Ureter (tissue), 1 donor: ENCODE results near the gene DDX51. TPM values are rescaled to one million over a fixed set of nuclear protein-coding genes. Genes with fewer than 3 reads are reported as not detected.
"Not testable (repeated sequence)": the region's sequence is repeated elsewhere in the genome, so short reads cannot be mapped to it uniquely, and the experiment has no call there.

Source experiments
- DNase-seq: peaks from one replicate; pipeline ENCODE4 v3.0.0-alpha.2; 2020; ENCODE audit warnings: low spot score
- total RNA-seq: library from RNA; stranded (reverse); gene quantifications from one replicate; pipeline ENCODE4 v1.2.4, GENCODE V29; 2023
- donor health status: DM: yes; HTN: yes; CAD: no.

Gene DDX51
- total RNA-seq, 1 donor from 2014 or later: 28.7 TPM

DNA sequence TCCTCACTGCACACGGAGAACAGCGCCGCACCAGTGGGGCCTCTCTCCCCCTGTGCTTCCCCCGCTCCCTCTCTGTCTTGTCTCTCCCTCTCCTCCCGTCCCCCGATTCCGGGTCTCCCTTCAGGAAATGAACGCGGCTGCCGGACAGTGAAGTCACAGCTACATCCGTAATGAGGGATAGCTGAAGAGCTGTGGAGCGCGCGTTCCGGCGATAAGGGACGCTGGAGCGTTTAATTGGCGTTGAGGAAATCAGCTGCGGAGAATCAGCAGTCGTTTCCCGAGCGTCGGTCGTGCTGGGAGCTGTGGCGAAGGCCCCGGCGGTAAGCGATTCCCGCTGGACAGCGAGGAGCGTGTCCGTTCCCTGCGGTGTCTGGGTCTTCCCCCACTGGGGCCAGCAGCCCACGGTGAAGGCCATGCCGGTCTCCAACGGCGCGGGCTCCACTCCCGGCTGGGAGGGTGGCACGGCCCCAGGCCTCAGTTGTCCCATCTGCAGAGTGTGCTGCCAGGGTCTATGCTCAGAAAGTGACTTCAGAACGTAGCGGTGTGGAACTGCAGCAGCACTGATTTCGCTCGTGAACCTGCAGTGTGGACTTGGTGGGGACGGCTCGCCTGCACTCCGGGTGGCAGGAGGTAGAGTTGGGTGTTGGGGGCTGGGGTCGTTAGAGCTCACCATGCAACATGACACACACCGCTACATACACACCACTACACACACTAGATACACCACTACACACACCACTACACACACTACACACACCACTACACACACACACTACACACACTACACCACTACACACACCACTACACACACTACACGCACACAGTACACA lies 11.0 kb upstream of the DDX51 start:
- DNase-seq: no peak

DNA sequence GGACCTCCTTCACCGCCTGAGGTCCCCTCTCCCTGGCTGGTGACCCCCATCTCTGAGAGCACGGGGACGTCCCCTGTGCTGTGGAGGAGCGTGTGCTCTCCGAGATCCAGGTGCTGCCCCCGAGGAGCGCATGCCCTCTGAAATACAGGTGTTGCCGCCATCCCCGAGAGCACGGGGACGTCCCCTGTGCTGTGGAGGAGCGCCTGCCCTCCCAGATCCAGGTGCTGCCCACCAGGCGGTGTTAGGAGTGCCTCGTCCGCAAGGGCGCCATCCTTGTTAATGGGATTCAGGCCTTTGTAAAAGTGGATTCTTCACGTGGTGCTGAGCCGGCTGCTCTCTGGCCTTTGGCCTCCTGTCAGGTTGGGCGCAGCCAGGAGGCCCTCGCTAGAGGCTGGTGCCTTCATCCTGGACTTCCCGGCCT lies 10.2 kb upstream of the DDX51 start:
- DNase-seq: no peak

DNA sequence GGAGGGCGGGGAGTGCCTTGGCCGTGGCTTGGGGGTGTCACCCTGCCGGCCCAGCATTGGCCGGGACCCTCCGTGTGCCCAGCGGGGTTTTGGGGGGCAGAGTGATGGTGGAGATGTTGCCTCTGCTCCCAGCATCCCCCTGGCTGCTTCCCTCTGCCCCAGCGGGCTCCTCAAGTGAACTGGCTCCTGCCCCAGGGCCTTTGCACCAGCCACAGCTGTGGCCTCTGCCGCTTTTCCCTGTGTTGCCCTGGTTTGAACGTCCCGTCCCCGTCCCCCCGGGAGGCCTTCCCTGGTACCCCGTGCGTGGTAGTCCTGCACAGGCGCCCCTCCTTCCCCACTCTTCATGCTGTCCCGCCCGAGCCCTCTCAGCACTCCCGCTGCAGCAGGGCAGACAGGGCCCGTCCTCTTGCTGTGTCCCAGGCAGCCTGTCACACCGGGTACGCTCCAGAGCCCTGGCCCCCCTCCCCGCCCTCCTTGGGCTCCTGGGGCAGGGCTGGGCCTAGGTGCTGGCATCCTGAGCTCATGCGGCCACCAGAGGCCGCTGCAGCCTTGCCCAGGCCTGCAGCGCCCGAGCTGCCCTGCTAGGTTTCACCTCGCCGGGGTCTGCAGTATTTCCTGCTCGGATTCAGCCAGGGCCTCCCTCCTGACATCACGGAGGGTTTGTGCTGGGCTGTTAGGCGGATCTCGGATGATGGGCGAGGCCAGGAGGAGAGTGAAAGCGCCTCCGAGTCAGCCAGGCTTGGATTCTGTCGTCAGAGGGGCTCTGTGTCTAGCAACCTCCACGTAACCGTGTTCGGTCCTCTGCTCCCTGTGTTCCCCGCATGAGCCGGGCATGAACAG lies 9.6 kb upstream of the DDX51 start:
- no peak for DNase-seq

DNA sequence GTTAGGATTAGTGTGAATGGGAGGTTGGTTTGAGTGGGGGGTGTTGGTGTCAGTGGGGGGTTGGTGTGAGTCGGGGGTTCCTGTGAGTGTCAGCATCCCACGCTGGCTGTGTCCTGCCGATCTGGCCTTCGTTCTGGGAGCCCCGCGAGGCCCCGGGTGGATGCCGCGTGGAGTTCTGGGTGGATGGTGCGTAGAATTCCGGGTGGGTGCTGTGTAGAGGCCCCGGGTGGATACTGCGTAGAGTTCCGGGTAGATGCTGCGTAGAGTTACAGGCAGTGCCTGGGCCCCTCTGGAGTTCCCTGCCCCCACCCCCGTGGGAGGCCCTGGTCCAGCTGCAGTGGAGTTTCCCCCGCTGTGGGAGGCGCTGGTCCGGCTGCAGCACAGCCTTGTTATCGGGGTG lies 8.8 kb upstream of the DDX51 start:
- DNase-seq: no peak

DNA sequence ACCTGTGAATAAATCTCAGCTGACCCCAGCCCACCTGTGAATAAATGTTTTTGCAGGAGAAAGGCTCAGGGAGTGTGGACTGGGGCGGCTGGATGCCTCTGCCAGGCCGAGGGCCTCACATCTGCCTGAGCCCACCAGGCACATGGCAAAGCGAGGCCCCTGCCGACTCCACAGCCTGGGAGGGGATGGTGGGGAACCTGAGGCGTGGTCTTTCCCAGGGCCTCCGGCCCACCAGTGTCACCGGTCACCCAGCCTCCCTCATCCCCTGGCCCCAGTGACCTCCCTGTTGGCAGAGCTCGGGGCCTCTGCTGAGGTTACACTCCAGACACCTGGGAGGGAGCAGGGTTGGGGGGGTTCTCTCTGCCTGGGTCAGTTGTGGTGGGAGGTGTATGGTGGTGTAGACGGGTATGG lies 8.3 kb upstream of the DDX51 start:
- no peak for DNase-seq

DNA sequence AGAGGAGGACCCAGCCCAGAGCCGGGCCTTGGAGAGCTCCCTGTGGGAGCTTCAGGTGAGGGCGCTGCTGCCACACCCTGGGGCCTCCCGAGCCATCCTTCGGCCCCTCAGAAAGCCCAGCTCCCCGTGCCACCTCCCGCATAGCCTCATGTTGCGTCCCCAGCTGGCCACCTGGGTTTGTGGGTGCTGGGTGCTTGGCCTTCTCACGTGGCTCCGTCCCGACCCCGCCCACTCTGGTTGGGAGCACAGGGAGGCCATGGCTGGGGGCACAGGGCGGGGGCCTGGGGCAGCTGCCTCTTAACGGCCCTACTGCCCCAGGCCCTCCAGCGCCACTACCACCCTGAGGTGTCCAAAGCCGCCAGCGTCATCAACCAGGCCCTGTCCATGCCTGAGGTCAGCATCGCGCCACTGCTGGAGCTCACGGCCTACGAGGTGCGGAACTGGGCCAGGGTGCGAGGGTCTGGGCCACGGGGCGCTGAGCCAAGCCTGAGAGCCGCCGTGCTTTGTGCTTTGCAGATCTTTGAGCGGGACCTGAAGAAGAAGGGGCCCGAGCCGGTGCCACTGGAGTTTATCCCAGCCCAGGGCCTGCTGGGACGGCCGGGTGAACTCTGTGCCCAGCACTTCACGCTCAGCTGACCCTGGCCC lies 7.8 kb upstream of the DDX51 start:
- no peak for DNase-seq

DNA sequence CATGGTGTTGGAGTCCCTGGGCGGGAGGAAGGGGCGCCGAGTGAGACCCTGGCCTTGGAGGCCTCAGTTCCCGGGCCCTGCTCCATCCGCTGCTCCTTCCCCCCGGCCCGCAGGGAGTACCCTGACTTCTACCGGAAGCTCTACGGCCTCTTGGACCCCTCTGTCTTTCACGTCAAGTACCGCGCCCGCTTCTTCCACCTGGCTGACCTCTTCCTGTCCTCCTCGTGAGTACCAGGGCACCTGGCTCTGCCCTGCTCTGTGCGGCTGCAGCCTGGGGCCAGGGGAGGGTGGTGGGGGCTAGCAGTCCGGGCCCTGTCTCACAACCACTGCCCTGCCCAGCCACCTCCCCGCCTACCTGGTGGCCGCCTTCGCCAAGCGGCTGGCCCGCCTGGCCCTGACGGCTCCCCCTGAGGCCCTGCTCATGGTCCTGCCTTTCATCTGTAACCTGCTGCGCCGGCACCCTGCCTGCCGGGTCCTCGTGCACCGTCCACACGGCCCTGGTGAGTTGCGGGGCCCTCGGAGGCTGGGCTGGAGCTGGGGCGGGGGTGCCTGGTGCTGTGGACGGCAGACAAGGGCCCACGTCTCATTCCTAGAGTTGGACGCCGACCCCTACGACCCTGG lies 7.1 kb upstream of the DDX51 start:
- DNase-seq: no peak

DNA sequence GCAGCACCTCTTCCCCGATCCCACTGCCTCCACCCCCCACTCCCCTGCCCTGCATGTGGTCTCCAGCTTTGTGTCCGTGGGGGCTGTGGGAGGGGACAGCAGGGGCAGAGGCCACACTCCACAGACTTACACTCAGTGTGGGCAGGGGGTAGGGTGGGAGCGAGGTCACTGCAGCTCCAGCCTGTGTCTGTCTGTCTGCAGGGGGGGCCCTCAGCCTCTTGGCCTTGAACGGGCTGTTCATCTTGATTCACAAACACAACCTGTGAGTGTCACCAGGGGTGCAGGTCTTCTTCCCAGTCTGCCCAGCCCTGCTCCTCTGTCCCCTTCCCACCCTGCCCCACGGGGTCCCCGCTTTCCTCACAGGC lies 6.6 kb upstream of the DDX51 start:
- DNase-seq: no peak

DNA sequence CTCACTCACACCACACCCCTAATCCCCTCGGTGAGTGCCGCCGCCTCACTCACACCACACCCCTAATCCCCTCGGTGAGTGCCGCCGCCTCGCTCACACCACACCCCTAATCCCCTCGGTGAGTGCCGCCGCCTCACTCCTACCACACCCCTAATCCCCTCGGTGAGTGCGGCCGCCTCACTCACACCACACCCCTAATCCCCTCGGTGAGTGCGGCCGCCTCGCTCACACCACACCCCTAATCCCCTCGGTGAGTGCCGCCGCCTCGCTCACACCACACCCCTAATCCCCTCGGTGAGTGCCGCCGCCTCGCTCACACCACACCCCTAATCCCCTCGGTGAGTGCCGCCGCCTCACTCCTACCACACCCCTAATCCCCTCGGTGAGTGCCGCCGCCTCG lies 5.4 kb upstream of the DDX51 start:
- not testable (repeated sequence) for DNase-seq

DNA sequence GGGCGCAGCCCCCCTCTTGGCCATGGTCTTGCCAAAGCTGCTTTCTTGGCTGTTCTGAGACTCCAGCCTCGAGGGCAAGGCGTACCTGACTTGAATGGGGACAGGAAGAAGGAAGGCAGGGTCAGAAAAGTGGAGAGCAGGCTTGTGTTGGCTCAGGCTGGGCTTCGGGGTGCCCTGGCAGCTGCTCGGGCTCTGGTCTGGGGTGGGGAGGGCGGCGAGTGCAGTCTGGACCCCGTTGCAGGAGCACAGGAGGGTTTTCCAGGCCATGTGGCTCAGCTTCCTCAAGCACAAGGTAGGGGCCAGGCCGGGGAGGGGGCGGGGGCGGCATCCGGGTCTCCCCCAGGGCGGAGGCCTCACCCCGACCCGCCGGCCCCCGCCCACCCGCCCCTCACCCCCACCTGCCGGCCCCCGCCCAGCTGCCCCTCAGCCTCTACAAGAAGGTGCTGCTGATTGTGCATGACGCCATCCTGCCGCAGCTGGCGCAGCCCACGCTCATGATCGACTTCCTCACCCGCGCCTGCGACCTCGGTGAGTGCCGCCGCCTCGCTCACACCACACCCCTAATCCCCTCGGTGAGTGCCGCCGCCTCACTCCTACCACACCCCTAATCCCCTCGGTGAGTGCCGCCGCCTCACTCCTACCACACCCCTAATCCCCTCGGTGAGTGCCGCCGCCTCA lies 4.4 kb upstream of the DDX51 start:
- DNase-seq: no peak

DNA sequence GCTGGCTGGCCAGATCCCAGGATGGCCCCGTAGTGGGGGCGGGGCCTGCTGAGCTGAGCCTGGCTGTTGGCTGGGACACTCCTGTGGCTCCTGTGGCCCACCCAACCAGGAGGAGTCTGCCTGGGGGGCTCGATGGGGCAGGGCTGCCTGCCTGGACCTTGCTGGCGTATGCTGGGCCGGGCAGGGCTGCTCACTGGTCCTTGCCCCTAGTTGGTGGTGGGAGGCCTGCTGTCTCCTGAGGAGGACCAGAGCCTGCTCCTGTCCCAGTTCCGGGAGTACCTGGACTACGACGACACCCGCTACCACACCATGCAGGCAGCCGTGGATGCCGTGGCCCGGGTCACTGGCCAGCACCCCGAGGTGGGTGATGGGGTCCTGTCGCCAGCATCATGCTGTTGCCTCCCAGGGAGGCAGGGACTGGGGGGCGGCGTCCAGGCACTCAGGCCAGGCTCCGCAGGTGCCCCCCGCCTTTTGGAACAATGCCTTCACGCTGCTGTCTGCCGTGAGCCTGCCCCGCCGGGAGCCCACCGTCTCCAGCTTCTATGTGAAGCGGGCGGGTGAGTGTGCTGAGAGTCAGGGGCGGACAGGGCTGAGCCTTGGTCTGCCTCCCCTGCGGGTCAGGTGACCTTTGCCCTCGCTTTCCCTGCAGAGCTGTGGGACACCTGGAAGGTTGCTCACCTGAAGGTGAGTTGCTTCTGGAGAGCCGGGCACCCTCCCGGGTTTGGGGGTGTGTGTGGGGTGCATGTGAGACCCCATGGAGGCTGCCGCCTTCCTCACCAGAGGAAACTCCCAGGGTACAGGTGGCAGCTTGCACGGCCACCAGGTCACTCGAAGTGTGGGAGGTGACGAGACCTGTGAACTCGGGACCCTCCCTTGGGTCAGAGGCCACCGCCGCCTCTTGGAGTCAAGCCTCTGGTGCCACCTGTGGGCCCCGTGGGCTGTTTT lies 3.6 kb upstream of the DDX51 start:
- DNase-seq: peak; percentile 40

DNA sequence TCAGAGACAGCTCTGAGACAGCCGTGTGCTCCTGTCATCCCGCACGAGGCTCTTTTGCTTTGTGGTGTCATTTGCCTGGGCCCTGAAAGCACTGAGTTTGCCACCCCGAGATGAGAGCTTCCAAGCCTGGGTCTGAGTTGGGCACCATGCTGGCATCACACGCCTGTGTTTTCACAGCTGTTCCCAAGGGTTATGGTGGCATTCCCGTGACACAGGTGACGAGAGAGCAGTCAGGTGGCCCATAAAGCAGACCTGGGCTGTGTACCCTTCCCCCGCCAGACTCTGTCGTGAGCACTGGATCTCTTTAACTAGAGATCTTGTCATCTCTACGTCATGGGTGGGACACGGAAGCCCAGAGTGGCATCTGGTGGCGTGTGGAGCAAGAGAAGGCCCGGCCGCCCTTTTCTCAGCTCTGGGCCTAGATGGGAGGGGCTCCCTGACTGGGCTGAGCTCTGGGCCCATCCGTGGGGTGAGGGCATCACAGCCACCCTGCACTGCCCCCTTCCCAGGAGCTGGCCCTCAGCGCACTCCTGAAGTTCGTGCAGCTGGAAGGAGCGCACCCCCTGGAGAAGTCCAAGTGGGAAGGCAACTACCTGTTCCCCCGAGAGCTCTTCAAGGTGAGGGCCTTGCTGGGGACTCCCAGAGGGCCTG lies 2.8 kb upstream of the DDX51 start:
- no peak for DNase-seq

DNA sequence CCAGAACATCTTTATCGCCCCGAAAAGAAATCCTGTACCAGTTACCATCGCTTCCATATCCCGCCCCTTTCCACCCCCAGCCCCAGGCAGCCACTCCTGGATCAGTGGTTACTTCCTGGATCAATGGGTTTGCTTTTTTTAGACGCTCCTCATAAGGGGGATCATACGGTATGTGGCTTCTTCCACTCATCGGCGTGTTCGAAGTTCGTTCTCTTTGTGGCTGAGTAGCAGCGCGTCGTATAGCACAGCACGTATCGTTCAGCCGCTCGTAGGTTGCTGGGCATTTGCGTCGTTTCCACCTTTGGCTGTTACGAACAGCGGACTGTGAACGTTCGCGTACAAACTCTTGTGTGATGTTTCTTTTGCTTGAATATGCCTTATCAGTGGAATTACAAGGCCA lies 2.0 kb upstream of the DDX51 start:
- no peak for DNase-seq

DNA sequence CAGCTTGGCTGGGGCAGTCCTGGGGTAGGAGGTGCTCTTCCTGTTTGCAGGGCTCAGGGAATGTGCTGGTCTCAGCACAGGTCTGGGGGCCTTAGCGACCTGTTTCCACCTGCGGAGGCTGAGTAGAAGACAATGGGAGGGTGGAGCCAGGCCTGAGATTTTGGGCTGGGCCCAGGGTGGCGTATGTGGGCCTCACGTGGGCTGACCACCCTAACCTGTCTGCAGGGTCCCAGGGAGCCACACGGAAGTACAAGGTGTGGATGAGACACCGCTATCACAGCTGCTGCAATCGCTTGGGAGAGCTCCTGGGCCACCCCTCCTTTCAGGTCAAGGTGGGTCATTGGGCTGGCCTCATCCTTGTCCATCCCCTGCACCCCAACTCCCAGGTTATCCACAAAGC lies 1.2 kb upstream of the DDX51 start:
- DNase-seq: no peak

DNA sequence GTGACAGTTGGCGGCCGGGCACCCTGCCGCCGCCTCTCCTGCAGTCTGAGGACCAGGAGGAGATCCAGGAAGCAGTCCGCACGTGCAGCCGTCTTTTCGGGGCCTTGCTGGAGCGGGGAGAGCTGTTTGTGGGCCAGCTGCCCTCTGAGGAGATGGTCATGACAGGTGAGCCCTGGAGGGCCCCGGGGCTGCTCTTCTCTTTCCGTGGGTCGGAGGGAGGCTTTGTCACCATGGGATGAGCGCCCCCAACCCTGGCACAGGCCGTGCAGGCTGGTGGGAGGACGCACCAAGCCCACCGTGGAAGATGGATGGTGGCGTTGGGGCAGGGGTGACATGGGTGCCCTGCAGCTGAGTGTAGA lies 670 bp upstream of the DDX51 start:
- no peak for DNase-seq

DNA sequence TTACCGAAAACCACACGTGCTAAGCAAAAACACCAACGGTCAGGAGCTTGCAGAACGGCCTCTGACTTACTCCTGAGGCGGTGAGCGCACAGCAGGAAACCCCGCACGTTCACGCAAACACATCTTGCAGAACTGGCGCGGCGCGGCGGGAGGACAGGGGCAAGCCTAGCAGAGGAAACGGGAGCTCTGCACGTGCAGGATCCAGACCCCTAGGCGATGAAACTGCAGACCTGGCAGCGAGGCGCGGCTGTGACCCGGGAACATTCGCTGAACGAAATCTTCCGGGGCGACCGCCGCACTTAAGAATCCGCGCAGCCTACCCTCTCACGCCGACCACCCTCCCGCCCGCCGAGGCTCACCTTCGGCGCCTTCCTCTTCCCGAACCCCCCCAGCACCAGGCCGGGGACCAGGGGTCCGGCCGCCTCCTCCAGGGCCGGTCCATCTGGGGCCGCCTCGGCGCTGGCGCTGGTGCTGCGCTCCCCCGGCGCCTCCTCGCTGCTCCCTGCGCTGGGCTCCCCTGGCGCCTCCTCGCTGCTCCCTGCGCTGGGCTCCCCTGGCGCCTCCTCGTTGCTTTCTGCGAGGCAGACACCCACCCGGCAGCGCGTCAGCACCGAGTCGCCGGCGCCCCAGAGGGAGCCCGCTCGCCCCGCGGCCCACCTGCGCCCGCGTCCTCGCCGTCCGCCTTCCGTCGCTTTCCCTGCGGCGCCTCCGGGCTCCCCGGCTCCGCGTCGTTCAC lies 615 bp downstream of the DDX51 start:
- DNase-seq: no peak

DNA sequence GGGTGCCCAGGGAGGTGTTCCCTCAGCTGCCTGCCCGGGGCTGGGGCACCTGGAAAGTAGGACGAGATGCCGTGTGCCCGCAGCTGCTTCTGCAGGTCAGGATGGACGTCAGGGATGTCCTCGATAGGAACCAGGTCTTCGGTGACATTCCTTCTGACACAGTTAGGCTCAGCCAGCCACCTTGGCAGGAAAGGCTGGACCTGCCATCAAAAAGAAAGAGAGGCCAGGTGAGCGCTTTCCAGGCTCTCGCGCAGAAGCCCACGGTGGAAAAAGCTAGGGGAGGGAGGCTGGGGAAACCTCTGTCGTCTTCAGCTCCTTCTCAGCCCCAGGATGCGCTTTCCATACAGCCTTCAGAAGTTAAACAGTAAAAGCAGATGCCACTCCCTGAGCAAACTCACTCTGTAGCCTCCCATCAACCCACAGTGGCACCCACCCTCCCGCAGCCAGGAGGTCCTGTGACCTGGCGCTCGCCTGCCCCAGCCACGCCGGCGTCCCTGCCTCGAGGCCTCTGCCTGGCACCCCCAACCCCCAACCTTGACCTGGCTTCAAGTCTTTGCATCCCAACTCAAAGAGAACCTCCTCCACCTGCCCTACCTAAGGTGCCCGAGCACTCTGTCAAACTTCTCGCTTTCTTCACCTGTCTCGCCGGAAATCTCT lies 1.3 kb downstream of the DDX51 start:
- no peak for DNase-seq

DNA sequence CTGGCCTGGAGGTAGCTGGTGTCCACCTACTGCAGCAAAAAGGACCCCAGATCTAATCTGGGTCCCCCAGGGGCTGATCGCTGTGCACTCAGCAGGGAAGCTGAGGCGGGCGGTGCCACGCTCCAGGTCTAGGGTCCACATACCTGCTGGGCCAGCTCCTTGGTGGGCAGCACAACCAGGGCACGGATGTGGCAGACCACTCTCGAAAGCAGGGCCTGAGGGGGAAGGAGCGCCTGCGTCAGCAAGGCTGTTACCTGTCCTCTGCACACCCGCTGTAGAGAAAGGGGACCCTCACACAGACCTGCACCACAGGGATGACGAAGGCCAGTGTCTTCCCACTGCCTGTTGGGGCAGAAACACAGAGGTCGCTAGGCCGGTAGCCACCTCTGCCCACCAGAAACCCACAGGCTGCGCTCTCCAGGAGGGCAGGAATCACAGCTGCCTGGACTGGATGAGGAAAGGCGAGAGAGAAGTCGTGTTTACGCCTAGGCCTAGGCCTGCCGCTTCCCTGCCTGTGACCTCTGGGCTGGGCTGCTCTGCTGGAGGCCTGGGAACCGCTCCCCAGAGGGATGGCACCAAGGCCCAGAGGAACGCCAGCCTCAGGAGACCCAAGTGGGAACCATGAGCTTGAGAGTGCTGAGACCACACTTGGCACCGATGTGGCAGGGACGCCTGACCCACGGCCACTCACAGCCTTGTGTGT lies 2.0 kb downstream of the DDX51 start:
- no peak for DNase-seq
